ENCODE results near the gene CDHR3.
A peak's percentile ranks its signal among the peaks of the same experiment; 100 is the strongest.

The CDHR3 gene

GRCh38 chr7:106023369-106024322 is 60.6 kb downstream of the CDHR3 start:
- DNase-seq (ENCODE audit: low spot score): no peak

DNA sequence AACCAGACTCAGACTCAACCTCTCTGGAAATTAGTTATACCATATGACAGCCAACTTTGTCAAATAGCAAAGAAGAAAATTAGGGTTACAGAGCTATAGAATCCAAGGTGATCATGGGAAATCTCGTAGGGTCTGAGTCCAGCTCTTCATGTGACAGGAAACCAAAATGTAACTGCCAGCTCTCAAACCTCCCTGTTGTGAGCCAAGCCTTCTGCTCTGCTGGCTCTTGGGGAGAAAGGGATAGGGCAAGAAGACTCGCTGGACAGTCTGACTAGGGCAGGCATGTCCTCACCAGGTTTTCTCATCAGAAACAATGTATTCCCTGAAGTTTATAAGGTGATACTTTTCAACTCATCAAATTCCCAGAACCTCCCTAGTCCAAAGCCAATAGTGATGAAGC is 63.0 kb downstream of the CDHR3 start:
- no peak for DNase-seq (ENCODE audit: low spot score)

DNA sequence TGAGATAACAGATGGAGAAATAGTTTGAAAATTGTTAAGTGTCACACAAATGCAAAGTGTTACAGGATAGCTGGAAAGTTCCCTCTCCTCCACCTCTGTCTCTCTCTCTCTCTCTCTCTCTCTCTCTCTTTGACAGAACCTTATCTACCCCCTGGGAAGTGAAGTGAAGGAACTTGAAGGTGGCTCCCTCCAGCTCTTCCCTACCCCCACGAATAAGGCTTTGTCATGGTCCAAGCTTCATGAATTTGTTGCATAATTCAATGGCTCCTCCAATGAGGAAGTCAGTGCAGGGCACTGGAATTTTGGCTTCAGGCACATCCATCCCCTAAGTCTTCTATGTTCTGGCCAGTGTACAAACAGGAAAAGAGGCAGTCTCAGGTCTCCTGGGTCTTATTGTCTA is 66.4 kb downstream of the CDHR3 start:
- DNase-seq (ENCODE audit: low spot score): no peak

- DNase-seq (ENCODE audit: low spot score): no peak
Measured at GRCh38 chr7:106029941-106030340, 66.9 kb downstream of the CDHR3 start.

DNA sequence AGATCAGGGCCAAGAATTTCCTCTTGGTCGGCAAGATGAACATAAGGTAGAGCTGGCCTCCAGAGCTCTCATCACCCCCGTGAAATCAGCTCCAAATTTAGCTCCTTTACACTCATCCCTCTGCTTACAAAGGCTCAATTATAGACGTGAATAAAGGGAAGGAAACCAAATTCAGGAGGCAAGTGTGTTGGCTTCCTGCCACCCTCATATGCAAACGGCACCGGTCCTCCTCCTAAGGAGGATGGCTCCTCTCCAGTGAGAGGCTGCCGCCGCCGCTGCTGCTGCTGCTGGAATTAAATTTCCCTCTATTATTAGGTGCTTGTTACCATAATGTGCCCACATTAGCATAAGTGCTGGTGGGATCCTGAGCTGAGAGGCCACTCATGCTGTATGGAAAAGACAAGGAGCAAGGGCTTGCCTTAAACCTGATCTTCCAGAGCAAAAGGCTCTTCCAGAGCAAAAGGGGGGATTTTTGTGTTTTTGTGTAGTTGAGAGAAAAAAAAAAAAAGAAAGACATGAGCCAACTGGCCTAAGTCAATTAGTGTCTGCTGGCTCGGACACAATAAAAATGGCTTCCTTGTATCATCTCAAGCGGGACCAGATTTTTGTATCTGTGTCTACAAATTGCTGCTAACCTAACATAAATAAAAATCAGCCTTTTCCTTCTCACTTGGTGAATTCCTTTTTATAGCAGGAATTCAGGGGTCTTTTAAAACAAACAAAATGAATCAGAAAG is 68.4 kb downstream of the CDHR3 start:
- DNase-seq (ENCODE audit: low spot score): no peak

DNA sequence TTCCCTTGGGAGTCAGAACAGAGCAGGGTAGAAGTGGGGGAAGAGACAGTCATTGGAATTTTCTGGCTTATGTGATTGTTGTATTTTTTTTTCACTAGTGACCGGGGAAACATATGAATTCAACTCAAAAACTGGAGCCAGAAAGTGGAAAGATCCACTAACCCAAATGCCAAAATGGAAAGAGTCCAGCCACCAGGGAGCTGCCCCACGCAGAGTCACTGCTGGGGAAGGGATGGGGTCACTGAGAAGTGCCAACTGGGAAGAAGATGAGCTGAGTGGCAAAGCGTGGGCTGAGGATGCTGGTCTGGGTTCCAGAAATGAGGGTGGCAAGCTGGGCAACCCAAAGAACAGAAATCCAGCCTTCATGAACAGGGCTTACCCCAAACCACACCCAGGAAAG is 69.2 kb downstream of the CDHR3 start:
- no peak for DNase-seq (ENCODE audit: low spot score)

- no peak for DNase-seq (ENCODE audit: low spot score)
Measured at GRCh38 chr7:106033735-106034134, 70.7 kb downstream of the CDHR3 start.

DNA sequence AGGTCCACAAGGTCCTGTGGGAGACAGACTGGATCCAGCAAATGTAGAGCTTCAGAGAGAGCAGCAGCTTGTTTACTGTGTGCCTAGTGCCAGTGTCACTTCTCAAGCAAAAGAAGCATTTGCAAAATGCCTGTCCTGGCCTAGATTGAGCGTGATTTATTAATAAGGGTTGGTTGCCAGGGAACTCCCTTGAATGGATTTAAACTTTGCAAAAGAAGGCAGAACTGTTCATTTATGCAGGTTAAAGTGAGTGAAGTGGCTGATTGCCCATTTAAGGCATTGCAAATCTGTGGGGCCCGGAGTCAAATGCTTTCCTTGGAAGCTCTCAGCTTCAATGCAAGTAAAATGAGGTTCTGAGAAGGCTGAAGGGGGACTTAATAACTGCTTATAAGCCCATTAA is 71.3 kb downstream of the CDHR3 start:
- no peak for DNase-seq (ENCODE audit: low spot score)

DNA sequence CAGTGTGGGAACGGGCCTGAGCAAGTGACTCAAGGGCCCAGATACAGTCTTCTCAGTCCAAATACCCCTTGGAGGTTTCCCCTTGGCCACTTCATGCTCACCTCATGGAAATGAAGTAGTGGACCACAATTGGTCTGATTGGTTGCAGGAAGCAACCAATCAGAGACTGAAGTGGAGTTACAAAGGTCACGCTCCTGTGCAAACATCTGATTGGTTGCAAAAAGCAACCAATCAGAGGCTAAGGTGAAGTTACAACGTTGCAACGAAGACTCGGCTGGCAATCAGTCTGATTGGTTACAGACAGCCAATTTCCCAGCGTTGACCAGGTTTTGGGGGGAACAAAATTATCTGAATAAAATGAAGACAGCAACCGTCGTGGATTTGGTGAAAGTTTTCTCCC is 72.5 kb downstream of the CDHR3 start:
- no peak for DNase-seq (ENCODE audit: low spot score)

GRCh38 chr7:106036004-106036403 is 72.9 kb downstream of the CDHR3 start:
- DNase-seq (ENCODE audit: low spot score): no peak

DNA sequence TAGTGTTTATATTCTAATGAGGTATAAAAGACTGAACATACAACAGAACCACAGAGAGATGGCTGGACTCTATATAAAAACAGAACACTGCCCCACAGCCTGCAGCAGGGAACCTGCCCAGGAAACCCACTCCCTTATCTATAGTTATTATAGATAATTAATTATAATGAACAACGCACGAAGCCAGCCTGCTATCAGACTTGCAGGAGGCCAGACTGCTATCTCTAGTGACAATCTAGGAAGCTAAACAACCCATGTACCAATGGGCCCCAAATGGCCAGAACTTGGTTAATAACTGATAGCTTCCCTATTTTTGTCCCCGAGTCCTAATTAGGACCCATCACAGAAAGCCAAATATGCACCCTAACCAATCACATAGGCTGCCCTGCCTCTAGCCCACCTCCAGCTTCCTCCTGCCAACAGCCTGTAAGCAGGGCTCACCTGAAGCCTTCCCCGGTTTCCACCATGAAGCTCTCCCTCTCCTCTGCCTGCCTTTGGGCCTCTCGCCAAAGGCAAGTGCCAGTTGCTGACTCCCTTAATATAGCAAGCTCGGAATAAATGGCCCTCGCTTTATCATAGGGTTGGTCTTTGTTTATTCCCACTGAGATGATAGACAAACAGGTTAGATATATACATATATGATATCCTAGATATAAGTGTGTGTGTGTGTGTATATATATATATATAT is 74.6 kb downstream of the CDHR3 start:
- DNase-seq (ENCODE audit: low spot score): no peak

DNA sequence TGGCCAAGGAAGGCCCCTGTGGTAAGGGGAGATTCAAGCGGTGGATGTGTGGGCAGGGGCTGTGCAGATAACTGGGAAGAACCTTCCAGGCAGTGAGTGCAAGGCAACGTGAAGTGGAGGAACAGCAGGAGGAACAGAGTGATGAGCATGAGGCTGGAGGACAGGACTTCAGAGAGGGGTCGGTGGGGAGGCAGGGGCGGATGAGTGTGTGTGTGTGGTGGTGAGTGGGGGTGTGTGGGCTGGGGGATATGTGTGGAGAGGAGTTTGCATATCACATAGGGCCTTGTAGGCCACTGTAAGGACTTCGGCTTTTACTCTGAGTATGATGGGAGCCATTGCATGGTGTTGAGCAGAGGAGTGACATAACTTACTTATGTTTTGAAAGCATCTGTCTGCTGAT is 75.2 kb downstream of the CDHR3 start:
- no peak for DNase-seq (ENCODE audit: low spot score)

GRCh38 chr7:106038916-106039315 is 75.9 kb downstream of the CDHR3 start:
- DNase-seq (ENCODE audit: low spot score): no peak

GRCh38 chr7:106039486-106040060 is 76.5 kb downstream of the CDHR3 start:
- DNase-seq (ENCODE audit: low spot score): no peak

- DNase-seq (ENCODE audit: low spot score): peak; percentile 76
Measured at GRCh38 chr7:106041140-106041717, 78.2 kb downstream of the CDHR3 start.

DNA sequence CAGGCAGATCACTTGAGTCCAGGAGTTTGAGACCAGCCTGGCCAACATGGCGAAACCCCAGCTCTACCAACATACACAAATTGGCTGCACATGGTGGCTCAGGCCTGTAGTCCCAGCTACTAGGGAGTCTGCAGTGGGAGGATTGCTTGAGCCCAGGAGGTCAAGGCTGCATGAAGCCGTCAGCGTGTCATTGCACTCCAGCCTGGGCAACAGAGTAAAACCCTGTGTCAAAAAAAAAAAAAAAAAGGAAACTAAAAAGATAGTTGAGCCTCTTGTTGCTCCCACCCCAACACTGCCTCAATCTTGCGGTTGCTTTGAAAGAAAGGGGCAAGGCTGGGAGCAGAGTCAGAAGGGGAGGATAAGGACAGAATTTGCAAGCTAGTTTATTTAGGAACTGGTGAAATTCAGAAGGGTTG is 79.1 kb downstream of the CDHR3 start:
- DNase-seq (ENCODE audit: low spot score): no peak

DNA sequence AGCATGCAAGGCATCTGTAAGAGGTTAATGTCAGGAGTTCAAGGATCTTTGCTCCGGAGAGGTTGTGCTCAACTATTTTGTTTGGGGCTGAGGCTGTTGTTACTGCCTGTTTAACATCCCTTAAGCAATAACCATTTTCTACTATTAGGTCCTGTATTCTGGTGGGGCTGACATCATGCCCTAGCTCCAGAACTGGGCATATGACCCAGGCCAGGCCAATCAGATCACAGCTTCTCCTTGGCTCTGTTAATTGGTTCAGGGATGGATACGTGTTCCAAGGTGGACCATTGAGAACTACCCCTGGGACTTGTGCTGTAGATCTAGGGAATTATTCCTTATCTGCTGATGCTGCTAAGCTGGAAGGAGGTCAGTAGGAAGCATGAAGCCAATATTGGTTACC is 82.1 kb downstream of the CDHR3 start:
- DNase-seq (ENCODE audit: low spot score): no peak

DNA sequence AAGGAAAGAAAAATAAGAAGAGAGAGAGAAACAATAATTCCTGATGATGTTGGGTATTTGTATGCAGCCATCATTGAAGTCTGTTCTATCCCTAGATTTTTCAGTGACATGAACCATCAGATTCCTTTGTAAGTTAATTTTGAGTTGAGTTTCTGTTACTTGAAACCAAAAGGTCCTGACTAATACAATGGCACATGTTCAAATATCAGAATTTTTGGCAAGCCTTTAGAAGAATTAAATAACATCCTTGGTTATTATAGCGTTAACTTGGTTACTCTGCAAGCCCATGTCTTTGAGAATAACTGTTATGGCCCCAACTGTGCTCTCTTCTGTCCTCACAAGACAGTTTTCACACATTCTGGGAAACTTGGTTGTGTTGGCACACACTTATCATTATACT is 82.5 kb downstream of the CDHR3 start:
- no peak for DNase-seq (ENCODE audit: low spot score)

- no peak for DNase-seq (ENCODE audit: low spot score)
Measured at GRCh38 chr7:106047184-106047583, 84.1 kb downstream of the CDHR3 start.

DNA sequence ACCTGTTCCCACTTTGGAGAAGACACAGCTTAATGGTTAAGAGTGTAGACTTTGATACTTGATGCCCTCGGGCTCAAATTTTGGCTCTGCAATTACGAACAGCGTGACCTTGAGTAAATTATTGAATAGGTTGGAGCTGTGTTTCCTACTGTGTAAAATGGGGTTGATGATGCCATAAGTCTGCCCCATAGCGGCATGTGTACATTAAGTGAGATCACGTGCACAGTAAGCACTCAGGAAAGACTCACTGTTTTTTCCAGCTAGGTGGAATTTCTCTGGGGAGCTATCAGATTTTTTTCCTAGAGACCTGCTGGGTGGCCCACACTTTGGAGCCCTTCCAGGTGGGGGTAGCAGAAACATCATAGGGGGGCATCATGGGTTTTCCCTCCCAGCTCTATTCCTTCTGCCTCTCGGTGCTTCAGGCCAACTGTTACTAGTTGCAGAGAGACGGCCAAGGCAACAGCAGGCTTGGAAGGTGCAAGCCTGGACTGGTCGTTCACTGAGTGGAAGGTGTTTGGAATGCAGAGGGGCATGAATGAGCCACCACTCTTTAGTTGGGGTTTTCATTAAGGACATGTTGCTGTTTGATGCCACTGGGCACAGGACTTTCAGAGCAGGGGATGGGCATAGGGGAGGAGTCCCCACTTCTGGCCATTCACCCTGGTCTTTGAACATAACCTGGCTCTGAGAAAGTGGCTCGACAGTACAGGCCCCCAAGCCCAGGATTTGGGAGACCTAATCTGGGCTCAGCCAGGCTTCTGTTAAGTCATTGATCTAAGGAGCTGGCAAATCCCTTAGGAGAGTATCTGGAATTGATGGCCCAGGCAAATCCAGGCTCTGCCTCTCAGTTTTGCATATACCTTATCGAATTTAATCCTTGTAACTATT is 85.0 kb downstream of the CDHR3 start:
- no peak for DNase-seq (ENCODE audit: low spot score)

- DNase-seq (ENCODE audit: low spot score): no peak
Measured at GRCh38 chr7:106048706-106049020, 85.6 kb downstream of the CDHR3 start.
